SKM-1 treated with dmso at 0.1 percent for 144 hours (cell line): Measurements from ENCODE around the gene TEX14.

Source experiments
- DNase-seq: peaks from one replicate; lab custom pipeline; 2025; ENCODE audit not compliant: unreplicated experiment; lab: John Stamatoyannopoulos, UW

Gene TEX14

GRCh38 chr17:58528443-58528842 is 163.4 kb downstream of the TEX14 start:
- DNase-seq: no peak

GRCh38 chr17:58527949-58528348 is 163.9 kb downstream of the TEX14 start:
- no peak for DNase-seq

GRCh38 chr17:58527306-58527705 is 164.5 kb downstream of the TEX14 start:
- DNase-seq: peak; percentile 29

GRCh38 chr17:58525239-58525638 is 166.6 kb downstream of the TEX14 start:
- no peak for DNase-seq

GRCh38 chr17:58521680-58522079 is 170.2 kb downstream of the TEX14 start:
- peak; percentile 43 for DNase-seq

GRCh38 chr17:58520843-58521430 is 170.9 kb downstream of the TEX14 start:
- no peak for DNase-seq

- peak; percentile 100 for DNase-seq
These were observed 173.8 kb downstream of the TEX14 start for GRCh38 chr17:58517928-58518609.

- no peak for DNase-seq
These were observed 174.4 kb downstream of the TEX14 start for GRCh38 chr17:58517378-58517927.

GRCh38 chr17:58516644-58517377 is 175.0 kb downstream of the TEX14 start:
- DNase-seq: no peak

GRCh38 chr17:58515286-58515685 is 176.6 kb downstream of the TEX14 start:
- no peak for DNase-seq

- no peak for DNase-seq
These were observed 177.1 kb downstream of the TEX14 start for GRCh38 chr17:58514770-58515157.

GRCh38 chr17:58513965-58514769 is 177.7 kb downstream of the TEX14 start, which contains the start of gene MTMR4:
Gene MTMR4, minus strand, starts transcription at chr17:58514638. Its CDS starts 231 bp downstream, at chr17:58514407.
- peak; percentile 72 for DNase-seq

- no peak for DNase-seq
These were observed 178.4 kb downstream of the TEX14 start for GRCh38 chr17:58513267-58513964.

- DNase-seq: no peak
These were observed 181.8 kb downstream of the TEX14 start for GRCh38 chr17:58510075-58510474.

- no peak for DNase-seq
These were observed 183.3 kb downstream of the TEX14 start for GRCh38 chr17:58508341-58509067.

- DNase-seq: no peak
These were observed 184.7 kb downstream of the TEX14 start for GRCh38 chr17:58507123-58507634.
